Neural progenitor cell (in vitro differentiated cells): ENCODE data around the gene SMIM1. TPM values are rescaled to one million over a fixed set of nuclear protein-coding genes. Genes with fewer than 3 reads are reported as not detected.

ENCODE experiments used
- DNase-seq: peaks from one replicate; pipeline ENCODE4 v3.0.0-alpha.2; 2016; ENCODE audit warnings: low spot score
- H2AFZ ChIP-seq: fragments of 200-600 bp; sonication (generic); replicated peaks from 2 replicates; pipeline ENCODE4 v1.6.1; 2016; ENCODE audit warnings: antibody characterized with exemption
- H3F3A ChIP-seq: fragments of 200-600 bp; sonication (generic); 2 replicates; pipeline ENCODE4 v1.6.1; 2016; ENCODE audit warnings: antibody characterized with exemption, low read depth
- H3K27ac ChIP-seq: fragments of 200-600 bp; sonication (generic); 2 replicates; pipeline ENCODE4 v1.5.1; 2016; ENCODE audit warnings: mild to moderate bottlenecking
- H3K27me3 ChIP-seq: fragments of 200-600 bp; sonication (generic); 2 replicates; pipeline ENCODE4 v1.6.1; 2016; ENCODE audit warnings: mild to moderate bottlenecking, moderate library complexity
- H3K36me3 ChIP-seq: fragments of 200-600 bp; sonication (generic); 2 replicates; pipeline ENCODE4 v1.5.1; 2016
- H3K4me1 ChIP-seq: fragments of 200-600 bp; sonication (generic); 2 replicates; pipeline ENCODE4 v1.6.1; 2016; ENCODE audit warnings: mixed run types
- H3K4me2 ChIP-seq: fragments of 200-600 bp; sonication (generic); 2 replicates; pipeline ENCODE4 v1.6.1; 2016
- H3K4me3 ChIP-seq: fragments of 200-600 bp; sonication (generic); 2 replicates; pipeline ENCODE4 v1.5.1; 2016
- H3K79me2 ChIP-seq: fragments of 200-600 bp; sonication (generic); 2 replicates; pipeline ENCODE4 v1.6.1; 2016; ENCODE audit warnings: low read depth
- H3K9ac ChIP-seq: fragments of 200-600 bp; sonication (generic); 2 replicates; pipeline ENCODE4 v1.6.1; 2016
- H3K9me3 ChIP-seq: fragments of 200-600 bp; sonication (generic); 2 replicates; pipeline ENCODE4 v1.5.1; 2016; ENCODE audit warnings: low read depth
- H4K20me1 ChIP-seq: fragments of 200-600 bp; sonication (generic); 2 replicates; pipeline ENCODE4 v1.6.1; 2016; ENCODE audit warnings: low read depth
- H3K27ac Mint-ChIP-seq: 3 replicates; pipeline ENCODE4 v1.8.0; 2021; ENCODE audit warnings: mixed read lengths
- H3K27me3 Mint-ChIP-seq: 2 replicates; pipeline ENCODE4 v1.8.0; 2022; ENCODE audit warnings: low read depth, mild to moderate bottlenecking, inconsistent platforms, moderate library complexity, mixed read lengths; ENCODE audit not compliant: insufficient read depth
- H3K36me3 Mint-ChIP-seq: 3 replicates; pipeline ENCODE4 v1.8.0; 2021; ENCODE audit warnings: mixed read lengths
- H3K4me1 Mint-ChIP-seq: 3 replicates; pipeline ENCODE4 v1.8.0; 2021; ENCODE audit warnings: mixed read lengths
- H3K4me3 Mint-ChIP-seq: 3 replicates; pipeline ENCODE4 v1.8.0; 2021; ENCODE audit warnings: mild to moderate bottlenecking, moderate library complexity, mixed read lengths
- H3K9me3 Mint-ChIP-seq: 3 replicates; pipeline ENCODE4 v1.8.0; 2020; ENCODE audit warnings: mixed read lengths
- CTCF ChIP-seq: fragments of 200-600 bp; sonication (generic); IDR thresholded peaks from 2 replicates; pipeline ENCODE4 v1.5.1; 2017; ENCODE audit warnings: antibody characterized with exemption, mild to moderate bottlenecking
- EZH2 ChIP-seq: fragments of 200-600 bp; sonication (generic); IDR thresholded peaks from 2 replicates; pipeline ENCODE4 v1.6.1; 2017; ENCODE audit warnings: antibody characterized with exemption, mild to moderate bottlenecking, moderate library complexity
- EZH2phosphoT487 ChIP-seq: fragments of 200-600 bp; sonication (generic); IDR thresholded peaks from 2 replicates; pipeline ENCODE4 v1.6.1; 2017; ENCODE audit warnings: antibody characterized with exemption
- total RNA-seq: library from RNA; depleted of rRNA; stranded (reverse); fragments of >200 nt; gene quantifications from 2 replicates; pipeline ENCODE4 v1.2.3, GENCODE V29; 2015; ENCODE audit warnings: low replicate concordance

SMIM1 gene
- total RNA-seq, 1 donor from 2014 or later: not detected

- no peaks in the 10 kb centered on the region for H3K9me3 Mint-ChIP-seq
- no peak overlapping the region for H2AFZ ChIP-seq
- H3K4me2 ChIP-seq: no peak overlapping the region
- no peak overlapping the region for H3K27ac Mint-ChIP-seq
- no peaks in the 10 kb centered on the region for H3K36me3 ChIP-seq
- no peaks in the 10 kb centered on the region for H3K9me3 ChIP-seq
- no peaks in the 10 kb centered on the region for H3F3A ChIP-seq
- no peaks in the 10 kb centered on the region for H3K4me1 ChIP-seq
- no peaks in the 10 kb centered on the region for H4K20me1 ChIP-seq
- DNase-seq: no peak
- no peak overlapping the region for H3K4me3 Mint-ChIP-seq
- H3K79me2 ChIP-seq: no peaks in the 10 kb centered on the region
- no peaks in the 10 kb centered on the region for H3K27me3 ChIP-seq
- no peak for TF ChIP-seq EZH2
- TF ChIP-seq EZH2phosphoT487: no peak
- no peak for TF ChIP-seq CTCF
- H3K4me1 Mint-ChIP-seq: peaks cover 26% of the 10 kb centered on the region
- no peak overlapping the region for H3K27ac ChIP-seq
- H3K27me3 Mint-ChIP-seq: peaks cover 5% of the 10 kb centered on the region
- peaks cover 8% of the 10 kb centered on the region for H3K36me3 Mint-ChIP-seq
- no peak overlapping the region for H3K4me3 ChIP-seq
- H3K9ac ChIP-seq: no peak overlapping the region
Measured at GRCh38 chr1:3819771-3820200, 47.2 kb downstream of the SMIM1 start.

- H2AFZ ChIP-seq: no peak overlapping the region
- no peak overlapping the region for H3K4me2 ChIP-seq
- no peaks in the 10 kb centered on the region for H3K4me1 ChIP-seq
- H3K27ac Mint-ChIP-seq: no peak overlapping the region
- H3K36me3 Mint-ChIP-seq: peaks cover 8% of the 10 kb centered on the region
- H3K27ac ChIP-seq: no peak overlapping the region
- H3K27me3 ChIP-seq: no peaks in the 10 kb centered on the region
- H3K4me3 ChIP-seq: no peak overlapping the region
- no peaks in the 10 kb centered on the region for H3F3A ChIP-seq
- no peak overlapping the region for H3K4me3 Mint-ChIP-seq
- no peaks in the 10 kb centered on the region for H4K20me1 ChIP-seq
- peaks cover 23% of the 10 kb centered on the region for H3K4me1 Mint-ChIP-seq
- H3K9me3 ChIP-seq: no peaks in the 10 kb centered on the region
- no peaks in the 10 kb centered on the region for H3K36me3 ChIP-seq
- TF ChIP-seq CTCF: no peak
- TF ChIP-seq EZH2phosphoT487: no peak
- TF ChIP-seq EZH2: no peak
- H3K9ac ChIP-seq: no peak overlapping the region
- no peak for DNase-seq
- H3K79me2 ChIP-seq: no peaks in the 10 kb centered on the region
- no peaks in the 10 kb centered on the region for H3K9me3 Mint-ChIP-seq
- peaks cover 5% of the 10 kb centered on the region for H3K27me3 Mint-ChIP-seq
Measured at GRCh38 chr1:3820316-3820715, 47.8 kb downstream of the SMIM1 start.

GRCh38 chr1:3821004-3821403 lies 48.5 kb downstream of the SMIM1 start:
- H3K4me2 ChIP-seq: no peak overlapping the region
- no peaks in the 10 kb centered on the region for H3K9me3 Mint-ChIP-seq
- H3K4me1 ChIP-seq: no peaks in the 10 kb centered on the region
- H2AFZ ChIP-seq: no peak overlapping the region
- no peaks in the 10 kb centered on the region for H3K79me2 ChIP-seq
- H3K4me3 ChIP-seq: no peak overlapping the region
- DNase-seq: no peak
- TF ChIP-seq EZH2phosphoT487 (no peak), EZH2 (no peak), CTCF (no peak)
- H3K27me3 ChIP-seq: no peaks in the 10 kb centered on the region
- H4K20me1 ChIP-seq: no peaks in the 10 kb centered on the region
- no peak overlapping the region for H3K4me3 Mint-ChIP-seq
- no peak overlapping the region for H3K9ac ChIP-seq
- no peak overlapping the region for H3K27ac ChIP-seq
- H3K27ac Mint-ChIP-seq: no peak overlapping the region
- H3K27me3 Mint-ChIP-seq: peaks cover 5% of the 10 kb centered on the region
- peaks cover 13% of the 10 kb centered on the region for H3K36me3 Mint-ChIP-seq
- no peaks in the 10 kb centered on the region for H3K36me3 ChIP-seq
- H3F3A ChIP-seq: no peaks in the 10 kb centered on the region
- H3K4me1 Mint-ChIP-seq: peaks cover 19% of the 10 kb centered on the region
- H3K9me3 ChIP-seq: no peaks in the 10 kb centered on the region
